GM19035 (cell line): ENCODE results near the gene CERS1.
A peak's percentile ranks its signal among the peaks of the same experiment; 100 is the strongest.

Experiments
- ATAC-seq: cut with Tn5 transposase; IDR thresholded peaks from one replicate; pipeline ENCODE4 v1.9.1; 2021; ENCODE audit not compliant: unreplicated experiment

Gene CERS1

GRCh38 chr19:18840288-18841267, 55.4 kb downstream of the CERS1 start:
- no peak for ATAC-seq

- ATAC-seq, result no peak
Observed at GRCh38 chr19:18839465-18840287, 56.3 kb downstream of the CERS1 start.

DNA sequence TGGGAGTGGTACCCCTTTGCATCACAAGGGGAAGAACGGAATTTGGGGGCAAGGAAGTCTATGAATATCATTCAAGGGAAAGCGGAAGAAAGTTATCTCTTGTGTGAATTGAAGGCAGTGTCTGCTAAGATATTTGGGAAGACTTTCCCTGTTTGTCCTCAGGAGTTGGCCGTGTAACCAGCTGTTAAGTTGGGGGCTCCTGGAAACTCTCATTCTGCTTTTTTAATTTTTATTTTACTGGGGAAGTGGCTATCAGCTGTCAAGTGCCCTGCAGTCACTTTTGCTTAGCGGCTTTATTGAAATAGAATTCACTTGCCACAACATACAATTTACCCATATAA, 61.3 kb downstream of the CERS1 start:
- no peak for ATAC-seq

DNA sequence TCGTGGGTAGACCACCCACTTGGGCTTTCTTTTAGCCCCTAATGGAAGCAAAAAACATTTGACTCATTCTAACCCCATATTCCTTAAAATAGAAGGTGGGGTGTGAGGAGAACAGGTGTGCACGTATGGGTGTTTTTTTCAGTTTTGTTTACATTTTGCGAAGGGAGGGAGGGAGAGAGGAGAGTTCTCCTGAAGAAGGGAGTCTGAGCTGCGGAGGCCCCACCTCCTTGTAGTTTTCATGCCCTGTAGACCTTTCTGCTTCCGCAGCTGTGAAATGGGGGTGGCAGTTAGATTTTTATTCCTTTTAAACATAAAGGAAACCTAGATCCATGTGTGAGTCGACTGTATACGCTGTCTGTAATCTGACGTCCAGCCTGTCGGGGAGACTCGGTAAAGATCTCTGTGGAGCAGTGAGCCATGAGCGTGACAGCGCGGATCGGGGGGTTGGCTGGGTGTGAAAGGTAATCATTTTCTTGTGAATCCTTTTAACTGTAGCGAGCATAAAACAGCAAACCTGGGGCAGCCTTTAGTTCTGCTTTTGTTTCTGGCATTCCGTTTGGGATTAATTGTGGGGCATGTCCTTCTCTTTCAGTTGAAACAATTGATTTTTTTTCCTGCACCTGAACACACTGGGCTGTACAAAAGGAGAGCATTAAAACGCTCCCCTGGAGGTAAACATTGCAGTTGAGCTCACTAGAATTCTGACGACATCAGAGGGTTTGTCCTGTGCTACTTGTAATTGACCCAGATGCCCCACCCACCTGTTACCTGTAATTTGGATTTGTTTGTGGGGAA, 61.9 kb downstream of the CERS1 start:
- no peak for ATAC-seq

DNA sequence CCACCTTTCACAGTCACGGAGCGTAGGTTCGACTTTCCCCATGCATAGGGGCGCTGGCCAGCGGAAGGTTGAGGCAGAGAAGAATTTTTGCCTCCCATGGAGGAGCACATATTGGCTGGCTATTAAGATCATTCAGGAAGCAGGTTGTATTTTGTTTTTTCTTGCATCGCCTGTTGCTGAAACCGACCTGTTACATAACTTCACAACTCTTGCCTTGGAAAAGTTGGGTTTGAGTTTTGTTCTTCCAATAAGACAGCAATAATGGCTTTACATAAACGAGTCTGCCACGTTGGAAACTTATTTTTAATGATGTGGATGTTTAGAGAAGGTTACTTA, 62.8 kb downstream of the CERS1 start:
- no peak for ATAC-seq

- ATAC-seq, result peak; percentile 37
Observed at GRCh38 chr19:18832306-18833140, 63.4 kb downstream of the CERS1 start.

- ATAC-seq, result peak; percentile 78
Observed at GRCh38 chr19:18831524-18832305, 64.2 kb downstream of the CERS1 start, which contains the start of gene UPF1. Gene UPF1, plus strand, starts transcription at chr19:18831959. Its CDS starts 251 bp downstream, at chr19:18832210.

DNA sequence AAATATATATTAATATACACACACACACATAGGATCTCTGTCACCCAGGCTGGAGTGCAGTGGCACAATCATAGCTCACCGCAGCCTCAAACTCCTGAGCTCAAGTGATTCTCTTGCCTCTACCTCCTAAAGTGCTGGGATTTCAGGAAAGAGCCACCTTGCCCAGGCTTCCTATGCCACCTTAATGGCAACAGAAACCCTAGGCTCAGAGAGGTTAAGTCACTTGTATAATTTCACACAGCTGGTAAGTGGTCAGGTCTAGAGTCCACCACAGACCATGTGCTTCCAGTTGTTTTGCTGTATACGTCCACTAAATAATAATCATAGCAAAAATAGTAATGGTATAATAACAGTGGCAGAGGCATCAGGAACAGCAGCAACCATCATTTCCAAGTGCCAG, 65.5 kb downstream of the CERS1 start:
- no peak for ATAC-seq

DNA sequence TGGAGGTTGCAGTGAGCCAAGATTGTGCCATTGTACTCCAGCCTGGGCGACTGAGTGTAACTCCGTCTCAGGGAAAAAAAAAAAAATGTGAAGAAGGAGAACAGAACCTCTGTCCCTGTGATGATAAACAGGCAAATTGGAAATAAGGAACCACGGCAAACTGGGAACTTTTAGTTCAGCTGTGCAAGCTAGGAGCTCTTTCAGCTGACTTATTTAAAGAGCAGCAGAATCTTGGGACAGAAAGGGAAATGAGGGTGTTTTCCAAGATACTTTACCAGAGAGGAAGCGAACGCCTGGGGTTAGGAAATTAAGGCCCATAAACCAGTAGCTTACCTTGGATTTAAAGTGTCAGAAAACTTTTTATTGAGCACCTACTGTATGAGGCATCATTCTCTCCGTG, 67.2 kb downstream of the CERS1 start:
- ATAC-seq, result no peak
